HG03196 (cell line): ENCODE measurements around the gene GON7.
"Not testable (repeated sequence)": the region's sequence is repeated elsewhere in the genome, so short reads cannot be mapped to it uniquely, and the experiment has no call there.

ENCODE experiments used
- ATAC-seq: cut with Tn5 transposase; IDR thresholded peaks from one replicate; pipeline ENCODE4 v1.9.1; 2021; ENCODE audit not compliant: unreplicated experiment

GON7 gene

DNA sequence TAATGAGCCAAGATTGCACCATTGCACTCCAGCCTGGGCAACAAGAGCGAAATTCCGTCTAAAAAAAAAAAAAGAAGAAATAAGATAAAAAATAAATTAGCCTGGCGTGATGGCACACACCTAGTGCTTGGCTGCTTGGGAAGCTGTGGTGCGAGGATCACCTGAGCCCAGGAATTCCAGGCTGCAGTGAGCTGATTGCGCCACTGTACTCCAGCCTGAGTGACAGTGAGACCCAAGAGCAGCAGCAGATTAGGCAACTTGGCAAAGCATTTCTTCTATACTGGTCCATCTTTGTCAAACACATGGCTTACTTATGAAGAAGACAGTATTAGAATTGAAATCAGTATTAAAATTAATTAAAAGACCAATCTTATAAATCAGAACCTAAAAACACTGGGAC lies 6.3 kb downstream of the GON7 start:
- no peak for ATAC-seq

DNA sequence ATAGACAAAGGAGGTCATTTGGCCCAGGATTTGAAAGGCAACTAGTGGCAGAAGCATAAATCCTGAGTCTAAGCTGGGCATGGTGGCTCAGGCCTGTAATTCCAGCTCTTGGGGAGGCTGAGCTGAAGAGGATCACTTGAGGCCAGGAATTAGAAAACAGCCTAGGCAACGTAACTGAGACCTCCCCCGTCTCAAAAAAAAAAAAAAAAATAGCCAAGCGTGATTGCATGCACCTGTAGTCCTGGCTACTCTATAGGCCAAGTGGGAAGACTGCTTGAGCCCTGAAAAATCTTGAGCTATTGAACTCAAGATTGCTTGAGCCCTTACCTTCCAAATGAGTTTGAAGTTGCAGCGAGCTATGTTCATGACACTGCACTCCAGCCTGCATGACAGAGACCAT lies 7.8 kb downstream of the GON7 start:
- no peak for ATAC-seq

DNA sequence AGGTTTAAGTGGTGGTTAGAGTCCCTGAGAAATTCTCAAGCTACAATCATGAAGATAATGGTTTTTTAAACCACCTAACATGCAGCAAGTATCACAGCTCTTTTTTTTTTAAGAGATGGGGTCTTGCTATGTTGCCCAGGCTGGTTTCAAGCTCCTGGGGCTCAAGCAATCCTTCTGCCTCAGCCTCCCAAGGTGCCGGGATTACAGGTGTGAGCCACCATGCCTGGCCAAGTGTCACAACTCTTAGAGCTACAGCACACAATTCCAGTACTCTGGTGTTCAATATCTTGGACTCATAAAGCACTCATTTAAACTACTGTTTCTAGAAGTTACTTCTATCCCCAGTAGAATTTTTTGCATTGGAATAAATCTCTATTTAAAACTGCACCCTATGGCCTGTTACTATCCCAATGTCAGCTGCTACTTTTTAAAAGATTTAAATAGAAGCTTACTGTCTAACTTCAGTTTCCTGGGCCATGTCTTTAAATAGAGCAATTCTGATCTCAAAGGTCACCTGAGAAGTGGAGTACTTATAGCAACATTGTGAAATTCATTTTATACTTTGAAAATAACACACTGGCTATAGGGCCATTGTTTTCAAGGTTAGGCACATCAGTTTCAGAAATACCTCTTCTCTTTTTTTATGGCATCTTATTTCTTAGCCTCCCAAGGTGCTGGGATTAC lies 11.4 kb downstream of the GON7 start:
- ATAC-seq: no peak

DNA sequence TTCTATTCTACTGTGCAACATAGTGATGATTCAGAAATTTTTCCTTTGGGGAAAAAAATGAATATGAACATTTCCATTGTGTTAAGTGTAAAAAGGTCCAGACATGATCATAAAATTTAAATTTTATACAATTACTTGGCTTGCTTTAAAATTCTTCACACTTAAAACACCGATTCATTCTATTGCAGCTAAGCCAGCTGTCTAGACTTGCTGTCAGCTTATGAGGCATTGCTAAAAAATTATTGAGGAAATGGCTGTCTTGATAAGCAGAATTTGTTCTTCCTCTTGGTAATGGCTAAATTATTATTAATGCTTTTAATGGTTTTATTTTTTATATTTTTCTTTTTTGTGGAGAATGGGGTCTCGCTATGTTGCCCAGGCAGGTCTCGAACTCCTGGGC lies 19.9 kb downstream of the GON7 start:
- ATAC-seq: no peak

DNA sequence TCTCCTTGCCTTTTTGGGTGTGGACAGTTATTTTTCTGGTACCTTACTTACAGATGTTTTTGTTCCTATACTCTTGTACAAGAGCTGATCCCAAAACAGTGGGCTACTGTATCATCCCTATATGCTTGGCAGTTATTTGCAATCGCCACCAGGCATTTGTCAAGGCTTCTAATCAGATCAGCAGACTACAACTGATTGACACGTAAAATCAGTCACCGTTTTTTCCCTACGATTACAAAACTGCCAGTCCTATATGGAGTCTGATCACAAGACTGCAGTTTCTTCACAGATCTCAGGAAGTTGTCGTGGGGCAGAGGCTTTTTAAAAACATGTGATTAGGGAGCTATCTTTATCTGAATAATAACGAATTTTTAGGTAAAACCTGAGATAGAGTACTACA lies 20.4 kb downstream of the GON7 start:
- no peak for ATAC-seq

DNA sequence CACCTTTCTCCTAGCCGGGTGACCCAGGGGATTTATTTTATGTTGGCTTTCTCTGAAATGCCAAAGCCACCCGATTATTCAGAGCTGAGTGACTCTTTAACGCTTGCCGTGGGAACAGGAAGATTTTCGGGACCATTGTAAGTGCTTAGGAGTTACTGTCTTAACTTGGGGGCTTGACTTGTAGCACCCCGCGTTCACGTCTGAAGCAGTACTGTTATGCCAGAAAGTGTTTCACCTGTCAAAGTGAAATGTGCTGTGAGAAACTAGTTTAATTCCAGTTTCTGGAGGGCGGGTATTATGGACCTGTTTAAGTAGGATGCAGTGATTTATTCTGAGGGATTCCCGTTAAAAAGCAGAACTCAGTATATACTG lies 21.5 kb downstream of the GON7 start:
- ATAC-seq: no peak

DNA sequence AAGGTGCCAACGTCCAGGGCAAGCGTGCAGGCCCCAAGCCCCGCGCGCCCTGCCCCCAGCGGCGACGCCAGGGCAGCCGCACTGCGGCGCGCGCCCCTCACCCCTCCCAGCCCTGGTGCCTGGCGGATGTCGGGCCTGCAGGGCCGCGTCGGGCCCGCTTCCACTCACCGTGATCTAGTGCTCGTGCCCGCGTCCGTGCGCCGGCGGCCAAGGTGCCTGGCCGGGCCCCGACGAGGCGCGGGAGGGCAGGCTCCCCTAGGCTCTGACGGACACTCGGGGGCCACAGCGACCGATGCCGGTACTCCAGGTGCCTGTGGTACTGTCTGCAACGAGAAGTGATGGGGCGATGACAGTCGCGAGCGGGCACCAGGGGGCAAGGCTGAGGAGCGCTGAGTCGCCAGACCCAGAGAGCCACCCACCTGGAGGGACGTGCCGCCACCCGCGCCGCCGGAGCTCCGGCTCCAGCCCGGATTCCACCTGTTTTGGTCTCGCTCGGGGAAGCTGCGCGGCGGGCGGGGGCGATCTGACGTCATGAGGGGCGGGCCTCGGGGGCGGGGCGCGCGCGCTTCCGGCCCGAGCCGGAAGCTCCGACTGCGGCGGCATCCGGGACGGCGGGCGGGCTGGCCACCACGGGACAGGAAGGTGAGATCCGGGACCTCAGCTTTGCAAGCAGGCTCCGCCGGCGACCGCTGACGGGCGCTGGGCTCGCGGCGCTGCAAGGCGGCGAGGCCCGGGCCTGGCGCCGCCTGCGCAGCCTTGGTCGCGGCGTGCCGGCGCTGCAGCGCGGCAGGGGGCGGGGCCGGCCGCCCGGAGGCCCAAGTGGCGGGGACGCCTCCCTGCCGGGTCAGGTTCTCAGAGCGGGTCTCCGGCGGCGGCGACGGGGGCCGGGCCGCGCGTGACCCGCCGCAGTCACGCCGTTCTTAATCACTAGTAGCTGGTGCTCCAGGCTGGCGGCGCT lies 22.2 kb downstream of the GON7 start, which contains the start of the genes LYSET and MOAP1:
Gene LYSET, plus strand, starts transcription at position 927 of the 958 bp plus-strand sequence. CDS start 89 bp downstream, outside the sequence.
Gene MOAP1, minus strand, starts transcription at position 507 of the 958 bp plus-strand sequence. CDS start 655 bp downstream, outside the sequence.
- ATAC-seq: peak; percentile 78

DNA sequence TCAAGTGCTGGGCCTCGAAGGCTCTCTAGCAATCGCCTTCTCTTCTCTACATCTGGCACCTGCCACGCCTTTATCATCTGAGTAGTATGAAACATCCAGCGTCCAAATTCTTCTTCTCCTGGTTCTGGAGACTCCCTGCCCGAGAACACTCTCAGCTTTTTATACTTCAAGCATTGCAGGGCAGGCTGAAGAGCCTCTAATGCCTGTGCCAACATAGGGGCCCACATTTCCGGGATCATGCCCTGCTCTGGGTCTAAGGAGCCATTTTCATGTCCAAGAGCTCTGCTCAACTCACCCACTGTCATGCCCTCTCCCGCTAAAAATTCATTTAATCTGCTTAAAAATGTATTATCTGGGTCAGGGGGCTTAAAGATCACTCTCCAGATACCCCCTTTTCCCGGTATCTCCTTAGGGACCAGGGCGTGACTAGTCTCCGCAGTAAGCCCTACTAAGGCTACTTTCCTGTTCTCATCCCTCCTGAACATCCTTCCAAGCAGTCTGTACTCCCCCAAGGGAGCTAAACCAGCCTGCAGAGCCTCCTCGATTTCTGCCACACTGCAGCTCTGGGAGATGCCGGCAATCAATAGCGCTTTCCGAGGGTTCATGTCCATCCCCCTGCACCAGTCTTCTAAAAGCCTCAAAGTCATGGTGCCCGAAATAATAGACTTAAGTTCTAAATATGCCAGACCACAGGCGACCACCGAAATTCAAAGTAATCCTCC lies 23.1 kb downstream of the GON7 start:
- ATAC-seq: no peak

DNA sequence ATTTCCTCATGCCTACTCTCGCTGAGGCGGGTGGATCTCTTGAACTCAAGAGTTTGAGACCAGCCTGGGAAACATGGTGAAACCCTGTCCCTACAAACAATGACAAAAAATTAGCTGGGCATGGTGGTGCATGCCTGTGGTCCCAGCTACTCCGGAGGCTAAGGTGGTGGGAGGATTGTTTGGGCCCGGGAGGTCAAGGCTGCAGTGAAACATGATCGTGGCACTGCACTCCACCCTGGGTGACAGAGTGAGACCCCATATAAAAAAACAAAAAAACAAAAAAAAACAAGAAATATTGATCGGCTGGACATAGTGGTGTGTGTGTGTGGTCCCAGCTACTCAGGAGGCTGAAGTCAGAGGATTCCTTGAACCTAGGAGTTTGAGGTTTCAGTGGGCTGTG lies 31.4 kb downstream of the GON7 start:
- no peak for ATAC-seq

DNA sequence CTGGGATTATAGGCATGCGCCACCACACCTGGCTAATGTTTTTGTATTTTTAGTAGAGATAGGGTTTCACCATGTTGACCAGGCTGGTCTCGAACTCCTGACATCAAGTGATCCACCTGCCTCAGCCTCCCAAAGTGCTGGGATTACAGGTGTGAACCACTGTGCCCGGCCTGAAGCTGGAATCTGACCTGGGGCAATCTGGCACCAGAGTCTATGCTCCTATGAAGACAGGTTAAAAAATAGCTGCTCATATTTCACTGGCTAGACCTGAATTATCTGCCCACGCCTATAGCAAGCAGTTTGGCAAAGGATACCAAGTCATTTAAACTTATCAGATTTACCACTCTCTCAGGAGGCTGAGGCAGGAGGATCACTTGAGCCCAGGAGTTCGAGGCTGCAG lies 32.1 kb downstream of the GON7 start:
- not testable (repeated sequence) for ATAC-seq

DNA sequence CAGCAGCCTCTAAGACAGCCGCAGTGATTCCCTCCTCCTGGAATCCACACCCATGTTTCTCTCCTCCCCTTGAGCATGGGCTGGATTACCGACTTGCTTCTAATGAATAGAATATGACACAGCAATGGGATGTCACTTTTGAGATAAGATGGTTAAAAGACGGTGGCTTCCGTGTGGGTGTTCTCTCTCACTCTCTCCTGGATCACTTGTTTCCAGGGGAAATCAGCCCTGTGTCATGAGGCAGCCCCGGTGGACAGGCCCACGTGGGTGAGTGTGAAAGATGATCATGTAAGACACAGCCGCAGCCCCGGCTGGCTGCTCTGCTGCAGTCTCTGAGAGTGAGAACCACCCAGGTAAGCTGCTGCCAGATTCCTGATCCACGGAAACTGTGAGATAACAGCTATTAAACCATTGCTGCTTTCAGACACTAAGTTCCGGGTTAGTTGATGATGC lies 32.9 kb downstream of the GON7 start:
- no peak for ATAC-seq

DNA sequence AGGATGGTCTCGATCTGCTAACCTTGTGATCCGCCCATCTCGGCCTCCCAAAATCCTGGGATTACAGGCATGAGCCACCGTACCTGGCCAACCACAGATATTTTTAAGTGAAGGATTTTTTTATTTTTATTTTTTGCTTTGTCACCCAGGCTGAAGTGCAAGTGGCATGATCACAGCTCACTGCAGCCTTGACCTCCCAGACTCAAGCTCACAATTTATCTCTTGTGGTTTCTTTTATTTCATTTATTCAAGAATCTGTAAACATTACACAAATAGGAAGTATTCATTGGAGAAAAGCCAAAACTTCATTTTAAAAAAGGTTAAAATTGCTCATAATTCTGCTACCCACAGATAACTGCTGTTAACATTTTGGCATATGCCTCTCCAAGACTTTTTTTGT lies 35.5 kb downstream of the GON7 start:
- no peak for ATAC-seq

DNA sequence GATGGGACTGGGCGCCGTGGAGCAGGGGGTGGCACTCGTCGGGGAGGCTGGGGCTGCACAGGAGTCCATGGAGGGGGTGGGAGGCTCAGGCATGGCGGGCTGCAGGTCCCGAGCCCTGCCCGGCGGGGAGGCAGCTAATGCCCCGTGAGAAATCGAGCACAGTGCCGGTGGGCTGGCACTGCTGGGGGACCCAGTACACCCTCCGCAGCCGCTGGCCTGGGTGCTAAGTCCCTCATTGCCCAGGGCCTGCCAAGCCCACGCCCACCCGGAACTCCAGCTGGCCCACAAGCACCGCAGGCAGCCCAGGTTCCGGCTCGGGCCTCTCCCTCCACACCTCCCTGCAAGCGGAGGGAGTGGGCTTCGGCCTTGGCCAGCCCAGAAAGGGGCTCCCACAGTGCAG lies 36.7 kb downstream of the GON7 start:
- not testable (repeated sequence) for ATAC-seq

DNA sequence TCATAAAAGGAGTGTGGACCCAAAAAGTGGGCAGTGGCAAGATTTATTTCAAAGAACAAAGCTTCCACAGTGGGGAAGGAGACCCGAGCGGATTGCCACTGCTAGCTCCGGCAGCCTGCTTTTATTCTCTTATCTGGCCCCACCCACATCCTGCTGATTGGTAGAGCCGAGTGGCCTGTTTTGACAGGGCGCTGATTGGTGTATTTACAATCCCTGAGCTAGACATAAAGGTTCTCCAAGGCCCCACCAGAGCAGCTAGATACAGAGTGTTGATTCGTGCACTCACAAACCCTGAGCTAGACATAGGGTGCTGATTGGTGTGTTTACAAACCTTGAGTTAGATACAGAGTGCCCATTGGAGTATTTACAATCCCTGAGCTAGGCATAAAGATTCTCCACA lies 37.2 kb downstream of the GON7 start:
- ATAC-seq: not testable (repeated sequence)

DNA sequence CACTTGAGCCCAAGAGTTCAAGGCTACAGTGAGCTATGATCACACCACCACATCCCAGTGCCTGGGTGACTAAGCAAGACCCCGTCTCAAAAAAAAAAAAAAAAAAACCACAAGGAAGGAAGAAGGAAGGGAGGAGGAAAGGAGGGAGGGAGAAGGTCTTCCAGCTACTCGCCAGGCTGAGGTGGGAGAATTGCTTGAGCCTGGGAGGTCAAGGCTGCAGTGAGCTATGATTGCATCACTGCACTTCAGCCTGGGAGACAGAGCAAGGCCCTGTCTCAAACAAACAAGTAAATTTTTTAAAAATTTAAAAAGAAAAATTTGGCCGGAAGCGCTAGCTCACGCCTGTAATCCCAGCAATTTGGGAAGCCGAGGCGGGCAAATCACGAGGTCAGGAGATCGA lies 38.3 kb downstream of the GON7 start:
- ATAC-seq: not testable (repeated sequence)

DNA sequence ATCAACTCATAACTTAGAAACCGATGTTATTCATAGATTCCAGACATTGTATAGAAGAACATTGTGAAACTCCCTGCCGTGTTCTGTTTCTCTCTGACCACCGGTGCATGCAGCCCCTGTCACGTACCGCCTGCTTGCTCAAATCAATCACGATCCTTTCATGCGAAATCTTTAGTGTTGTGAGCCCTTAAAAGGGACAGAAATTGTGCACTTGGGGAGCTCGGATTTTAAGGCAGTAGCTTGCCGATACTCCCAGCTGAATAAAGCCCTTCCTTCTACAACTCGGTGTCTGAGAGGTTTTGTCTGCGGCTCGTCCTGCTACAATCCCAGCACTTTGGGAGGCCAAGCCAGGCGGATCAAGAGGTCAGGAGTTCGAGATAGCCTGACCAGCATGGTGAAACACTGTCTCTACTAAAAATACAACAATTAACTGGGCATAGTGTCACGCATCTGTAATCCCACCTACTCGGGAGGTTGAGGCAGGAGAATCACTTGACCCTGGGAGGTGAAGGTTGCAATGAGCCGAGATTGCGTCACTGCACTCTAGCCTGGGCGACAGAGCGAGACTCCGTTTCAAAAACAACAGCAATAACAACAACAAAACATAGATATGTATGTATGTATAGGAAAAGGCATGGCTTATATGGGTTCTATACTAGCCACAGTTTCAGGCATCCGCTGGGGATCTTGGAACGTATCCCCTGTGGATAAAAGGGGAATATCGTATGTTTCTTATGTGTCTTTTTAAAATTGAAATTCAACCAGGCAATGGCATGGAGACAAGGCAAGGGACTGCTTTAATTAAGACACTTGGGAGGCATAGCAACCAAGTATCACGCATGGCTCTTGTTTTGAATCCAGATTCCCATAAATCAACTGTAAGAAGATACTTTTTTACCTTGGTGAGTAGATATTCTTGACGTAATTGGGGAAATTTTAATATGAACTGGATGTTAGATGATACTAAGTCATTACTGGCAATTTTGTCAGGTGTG lies 41.3 kb downstream of the GON7 start:
- not testable (repeated sequence) for ATAC-seq

DNA sequence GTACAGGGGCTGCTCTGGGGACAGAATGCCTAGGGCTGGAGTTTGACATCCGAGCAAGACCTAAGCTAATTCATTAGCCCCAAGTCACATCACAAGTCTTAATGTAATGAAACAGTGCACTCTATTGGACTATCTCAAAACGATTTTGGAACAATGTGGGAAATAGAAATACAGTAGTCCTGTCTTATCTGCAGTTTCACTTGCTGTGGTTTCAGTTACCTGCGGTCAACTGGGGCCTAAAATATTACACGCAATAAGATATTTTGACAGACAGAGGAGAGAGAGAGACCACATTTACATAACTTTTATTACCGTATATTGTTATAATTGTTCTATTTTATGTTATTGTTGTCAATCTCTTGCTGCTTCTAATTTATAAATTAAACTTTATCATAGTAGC lies 43.3 kb downstream of the GON7 start:
- ATAC-seq: no peak

DNA sequence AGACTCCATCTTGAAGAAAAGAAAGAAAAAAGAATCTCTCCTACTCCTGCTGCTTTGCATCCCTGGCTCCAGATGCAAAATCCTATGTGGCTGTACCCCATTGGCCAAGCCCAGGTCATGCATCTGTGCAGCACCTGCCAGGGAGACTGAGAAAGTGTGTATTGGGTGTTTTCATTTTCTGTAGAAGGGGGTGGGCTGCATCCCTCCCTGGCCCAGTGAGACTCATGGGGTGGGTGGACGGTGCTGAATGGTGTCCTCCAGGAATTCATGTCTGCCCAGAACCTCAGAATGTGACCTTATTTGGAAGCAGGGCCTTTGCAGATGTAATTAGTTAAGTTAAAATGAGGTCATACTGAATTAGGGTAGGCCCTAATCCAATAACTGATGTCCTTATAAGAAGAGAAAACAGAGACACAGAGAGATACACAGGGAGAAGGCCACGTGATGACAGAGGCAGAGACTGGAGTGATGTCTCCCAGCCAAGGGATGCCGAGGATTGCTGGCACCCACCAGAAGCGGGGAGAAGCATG lies 45.4 kb downstream of the GON7 start:
- ATAC-seq: no peak

DNA sequence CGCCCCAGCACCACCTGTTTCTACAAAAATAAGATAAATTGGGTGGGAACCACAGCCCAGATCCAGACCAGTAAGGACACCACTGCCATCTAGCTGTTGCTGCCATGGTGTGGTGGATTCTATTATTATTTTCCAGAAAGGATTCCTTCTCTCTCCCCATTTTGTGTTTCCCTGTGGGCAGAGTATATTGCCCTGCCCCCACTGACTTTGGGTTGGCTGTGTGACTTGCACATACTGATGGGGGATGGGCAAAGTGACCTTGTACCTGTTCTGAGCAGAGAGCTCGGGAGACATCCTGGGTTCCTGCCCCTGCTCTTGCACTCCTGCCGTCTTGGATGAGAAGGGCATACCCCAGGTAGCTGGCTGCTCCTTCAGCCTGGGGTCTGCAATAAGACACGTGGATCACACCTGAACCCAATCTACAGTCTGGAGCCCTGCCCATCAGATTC lies 46.5 kb downstream of the GON7 start:
- ATAC-seq: no peak
